ENCODE results near the gene ASAP2. TPM values are rescaled to one million over a fixed set of nuclear protein-coding genes. Genes with fewer than 3 reads are reported as not detected.

ASAP2 gene
- total RNA-seq, 1 donor: 66.2 TPM

DNA sequence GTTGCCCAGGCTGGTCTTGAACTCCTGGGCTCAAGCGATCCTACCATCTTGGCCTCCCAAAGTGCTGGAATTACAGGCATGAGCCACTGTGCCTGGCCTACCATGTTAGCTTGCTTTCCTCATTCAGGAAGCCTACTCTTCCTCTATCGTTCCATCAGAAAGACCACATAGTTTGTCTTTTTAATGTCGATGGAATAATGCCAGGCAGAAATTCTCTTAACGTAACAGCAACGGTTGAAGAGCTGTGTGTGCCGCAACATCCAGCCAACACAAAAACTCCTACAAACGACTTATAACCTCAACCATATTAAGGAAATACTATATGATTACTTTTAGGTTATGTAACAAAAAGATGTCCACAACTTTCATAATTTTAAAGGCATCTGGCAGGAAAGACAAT is 206.2 kb downstream of the ASAP2 start:
- H3K36me3 ChIP-seq (ENCODE audit: insufficient read depth, low read length): peaks cover 58% of the 10 kb centered on the region
- no peak overlapping the region for H3K4me2 ChIP-seq (ENCODE audit: insufficient read depth, low read length)
- no peak overlapping the region for H3K27ac ChIP-seq (ENCODE audit: low read depth, low read length)
- no peak for DNase-seq (ENCODE audit: insufficient read length, low spot score, missing footprints)
- no peaks in the 10 kb centered on the region for H3K9me3 ChIP-seq (ENCODE audit: low read depth, low read length)
- H4K20me1 ChIP-seq (ENCODE audit: insufficient read depth, low read length): peaks cover 4% of the 10 kb centered on the region
- no peak overlapping the region for H3K4me3 ChIP-seq (ENCODE audit: insufficient read depth, low read length)
- H3K27me3 ChIP-seq (ENCODE audit: insufficient read depth, low read length): no peaks in the 10 kb centered on the region
- peaks cover 50% of the 10 kb centered on the region for H3K79me2 ChIP-seq (ENCODE audit: insufficient read depth, low read length)
- no peak overlapping the region for H2AFZ ChIP-seq (ENCODE audit: low read length)
- TF ChIP-seq, protein P1, sequence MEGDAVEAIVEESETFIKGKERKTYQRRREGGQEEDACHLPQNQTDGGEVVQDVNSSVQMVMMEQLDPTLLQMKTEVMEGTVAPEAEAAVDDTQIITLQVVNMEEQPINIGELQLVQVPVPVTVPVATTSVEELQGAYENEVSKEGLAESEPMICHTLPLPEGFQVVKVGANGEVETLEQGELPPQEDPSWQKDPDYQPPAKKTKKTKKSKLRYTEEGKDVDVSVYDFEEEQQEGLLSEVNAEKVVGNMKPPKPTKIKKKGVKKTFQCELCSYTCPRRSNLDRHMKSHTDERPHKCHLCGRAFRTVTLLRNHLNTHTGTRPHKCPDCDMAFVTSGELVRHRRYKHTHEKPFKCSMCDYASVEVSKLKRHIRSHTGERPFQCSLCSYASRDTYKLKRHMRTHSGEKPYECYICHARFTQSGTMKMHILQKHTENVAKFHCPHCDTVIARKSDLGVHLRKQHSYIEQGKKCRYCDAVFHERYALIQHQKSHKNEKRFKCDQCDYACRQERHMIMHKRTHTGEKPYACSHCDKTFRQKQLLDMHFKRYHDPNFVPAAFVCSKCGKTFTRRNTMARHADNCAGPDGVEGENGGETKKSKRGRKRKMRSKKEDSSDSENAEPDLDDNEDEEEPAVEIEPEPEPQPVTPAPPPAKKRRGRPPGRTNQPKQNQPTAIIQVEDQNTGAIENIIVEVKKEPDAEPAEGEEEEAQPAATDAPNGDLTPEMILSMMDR (IDR thresholded peaks at IDR 0.05; ENCODE audit: extremely low read depth, low read depth, low read length): no peak
- H3K4me1 ChIP-seq (ENCODE audit: insufficient read depth, low read length): peaks cover 24% of the 10 kb centered on the region

DNA sequence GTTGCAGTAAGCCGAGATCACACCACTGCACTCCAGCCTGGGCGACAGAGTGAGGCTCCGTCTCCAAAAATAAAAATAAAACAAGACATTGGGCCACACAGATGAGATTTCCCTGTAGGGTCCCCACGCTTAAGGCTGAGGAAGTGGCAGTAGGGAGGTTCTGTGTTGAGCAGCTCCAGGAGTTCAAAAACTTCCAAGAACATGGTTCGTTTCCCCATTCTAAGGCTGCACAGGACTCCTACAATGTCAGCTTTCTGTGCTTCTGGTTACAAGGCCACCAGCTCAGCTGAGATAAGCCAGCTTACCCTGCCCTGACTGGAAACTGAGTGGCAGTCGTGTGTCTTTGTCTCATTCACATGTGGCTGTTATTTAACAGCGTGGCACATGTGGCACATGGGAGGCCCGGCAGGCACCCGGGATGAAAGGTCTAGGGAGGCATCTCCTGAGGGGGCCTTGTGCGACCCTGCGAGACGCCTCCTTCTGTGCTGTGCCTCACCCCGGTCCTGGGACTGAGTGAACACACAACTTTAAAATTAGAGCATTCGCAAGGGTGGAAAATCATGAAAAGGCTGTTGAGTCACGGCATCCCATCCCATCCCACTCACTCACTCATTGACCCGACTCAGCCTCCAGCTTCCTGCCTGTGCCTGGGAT is 209.0 kb downstream of the ASAP2 start:
- DNase-seq (ENCODE audit: insufficient read length, low spot score, missing footprints): peak; percentile 85
- Histone ChIP-seq H3K4me3 (ENCODE audit: insufficient read depth, low read length) (no peak overlapping the region), H3K27ac (ENCODE audit: low read depth, low read length) (peak overlapping the region; percentile 77), H3K27me3 (ENCODE audit: insufficient read depth, low read length) (no peaks in the 10 kb centered on the region), H3K79me2 (ENCODE audit: insufficient read depth, low read length) (peaks cover 79% of the 10 kb centered on the region), H3K9me3 (ENCODE audit: low read depth, low read length) (no peaks in the 10 kb centered on the region), H3K4me2 (ENCODE audit: insufficient read depth, low read length) (peak overlapping the region; percentile 48), H3K4me1 (ENCODE audit: insufficient read depth, low read length) (peaks cover 15% of the 10 kb centered on the region), H4K20me1 (ENCODE audit: insufficient read depth, low read length) (peaks cover 3% of the 10 kb centered on the region), H3K36me3 (ENCODE audit: insufficient read depth, low read length) (peaks cover 54% of the 10 kb centered on the region), H2AFZ (ENCODE audit: low read length) (peak overlapping the region; percentile 56)
- TF ChIP-seq, protein P1 (IDR thresholded peaks at IDR 0.05; ENCODE audit: extremely low read depth, low read depth, low read length): no peak

GRCh38 chr2:9416267-9416961 is 209.8 kb downstream of the ASAP2 start:
- Histone ChIP-seq H3K4me1 (ENCODE audit: insufficient read depth, low read length) (peaks cover 17% of the 10 kb centered on the region), H3K79me2 (ENCODE audit: insufficient read depth, low read length) (peaks cover 86% of the 10 kb centered on the region), H2AFZ (ENCODE audit: low read length) (no peak overlapping the region), H3K9me3 (ENCODE audit: low read depth, low read length) (no peaks in the 10 kb centered on the region), H3K4me3 (ENCODE audit: insufficient read depth, low read length) (no peak overlapping the region), H3K36me3 (ENCODE audit: insufficient read depth, low read length) (peaks cover 49% of the 10 kb centered on the region), H4K20me1 (ENCODE audit: insufficient read depth, low read length) (peaks cover 3% of the 10 kb centered on the region), H3K27ac (ENCODE audit: low read depth, low read length) (peak overlapping the region; percentile 77), H3K27me3 (ENCODE audit: insufficient read depth, low read length) (no peaks in the 10 kb centered on the region), H3K4me2 (ENCODE audit: insufficient read depth, low read length) (peak overlapping the region; percentile 48)
- TF ChIP-seq, protein P1 (IDR thresholded peaks at IDR 0.05; ENCODE audit: extremely low read depth, low read depth, low read length): no peak
- peak; percentile 56 for DNase-seq (ENCODE audit: insufficient read length, low spot score, missing footprints)

DNA sequence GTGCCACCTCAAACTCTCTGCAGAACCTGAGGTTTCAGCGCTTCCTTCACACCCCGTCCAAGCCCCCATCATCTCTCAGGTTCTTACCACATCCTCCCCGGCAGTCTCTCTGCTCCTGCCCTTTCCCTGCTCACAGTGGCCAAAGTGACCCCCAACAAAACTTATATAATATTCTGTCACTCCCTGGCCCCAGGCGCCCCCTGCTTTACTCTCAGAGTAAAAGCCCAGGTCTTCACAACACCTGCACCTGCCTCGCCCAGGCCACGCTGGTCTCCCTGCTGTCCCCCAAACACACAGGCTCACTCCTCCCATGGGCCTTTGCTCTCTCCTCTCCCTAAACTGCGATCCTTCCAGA is 210.3 kb downstream of the ASAP2 start:
- peaks cover 7% of the 10 kb centered on the region for H4K20me1 ChIP-seq (ENCODE audit: insufficient read depth, low read length)
- peaks cover 22% of the 10 kb centered on the region for H3K4me1 ChIP-seq (ENCODE audit: insufficient read depth, low read length)
- H3K27ac ChIP-seq (ENCODE audit: low read depth, low read length): peak overlapping the region; percentile 77
- no peak overlapping the region for H3K4me2 ChIP-seq (ENCODE audit: insufficient read depth, low read length)
- no peak overlapping the region for H3K4me3 ChIP-seq (ENCODE audit: insufficient read depth, low read length)
- TF ChIP-seq, protein P1 (IDR thresholded peaks at IDR 0.05; ENCODE audit: extremely low read depth, low read depth, low read length): no peak
- peak; percentile 27 for DNase-seq (ENCODE audit: insufficient read length, low spot score, missing footprints)
- H3K79me2 ChIP-seq (ENCODE audit: insufficient read depth, low read length): peaks cover 91% of the 10 kb centered on the region
- peaks cover 48% of the 10 kb centered on the region for H3K36me3 ChIP-seq (ENCODE audit: insufficient read depth, low read length)
- no peaks in the 10 kb centered on the region for H3K27me3 ChIP-seq (ENCODE audit: insufficient read depth, low read length)
- no peak overlapping the region for H2AFZ ChIP-seq (ENCODE audit: low read length)
- no peaks in the 10 kb centered on the region for H3K9me3 ChIP-seq (ENCODE audit: low read depth, low read length)

All from osteoblast (primary cell).